Measurements from ENCODE around the gene HFE. TPM values are rescaled to one million over a fixed set of nuclear protein-coding genes. Genes with fewer than 3 reads are reported as not detected.
A peak's percentile ranks its signal among the peaks of the same experiment; 100 is the strongest.

The HFE gene
- total and polyA plus RNA-seq, 2 of the 13 experiments (the other 11 are each of a cell fraction or from before 2014, with no cell fraction given) = 3.7 to 6.3 TPM

DNA sequence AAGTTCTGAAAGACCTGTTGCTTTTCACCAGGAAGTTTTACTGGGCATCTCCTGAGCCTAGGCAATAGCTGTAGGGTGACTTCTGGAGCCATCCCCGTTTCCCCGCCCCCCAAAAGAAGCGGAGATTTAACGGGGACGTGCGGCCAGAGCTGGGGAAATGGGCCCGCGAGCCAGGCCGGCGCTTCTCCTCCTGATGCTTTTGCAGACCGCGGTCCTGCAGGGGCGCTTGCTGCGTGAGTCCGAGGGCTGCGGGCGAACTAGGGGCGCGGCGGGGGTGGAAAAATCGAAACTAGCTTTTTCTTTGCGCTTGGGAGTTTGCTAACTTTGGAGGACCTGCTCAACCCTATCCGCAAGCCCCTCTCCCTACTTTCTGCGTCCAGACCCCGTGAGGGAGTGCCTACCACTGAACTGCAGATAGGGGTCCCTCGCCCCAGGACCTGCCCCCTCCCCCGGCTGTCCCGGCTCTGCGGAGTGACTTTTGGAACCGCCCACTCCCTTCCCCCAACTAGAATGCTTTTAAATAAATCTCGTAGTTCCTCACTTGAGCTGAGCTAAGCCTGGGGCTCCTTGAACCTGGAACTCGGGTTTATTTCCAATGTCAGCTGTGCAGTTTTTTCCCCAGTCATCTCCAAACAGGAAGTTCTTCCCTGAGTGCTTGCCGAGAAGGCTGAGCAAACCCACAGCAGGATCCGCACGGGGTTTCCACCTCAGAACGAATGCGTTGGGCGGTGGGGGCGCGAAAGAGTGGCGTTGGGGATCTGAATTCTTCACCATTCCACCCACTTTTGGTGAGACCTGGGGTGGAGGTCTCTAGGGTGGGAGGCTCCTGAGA, at the start of gene HFE (continued):
- TF ChIP-seq, protein P1, sequence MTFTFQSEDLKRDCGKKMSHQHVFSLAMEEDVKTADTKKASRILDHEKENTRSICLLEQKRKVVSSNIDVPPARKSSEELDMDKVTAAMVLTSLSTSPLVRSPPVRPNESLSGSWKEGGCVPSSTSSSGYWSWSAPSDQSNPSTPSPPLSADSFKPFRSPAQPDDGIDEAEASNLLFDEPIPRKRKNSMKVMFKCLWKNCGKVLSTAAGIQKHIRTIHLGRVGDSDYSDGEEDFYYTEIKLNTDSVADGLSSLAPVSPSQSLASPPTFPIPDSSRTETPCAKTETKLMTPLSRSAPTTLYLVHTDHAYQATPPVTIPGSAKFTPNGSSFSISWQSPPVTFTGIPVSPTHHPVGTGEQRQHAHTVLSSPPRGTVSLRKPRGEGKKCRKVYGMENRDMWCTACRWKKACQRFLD (CRISPR knock-in tag; IDR thresholded peaks at IDR 0.05; ENCODE audit: borderline replicate concordance) = 0 out of 2 replicates have a peak, but pooled peaks have one; percentile 36
- TF ChIP-seq, protein P2, sequence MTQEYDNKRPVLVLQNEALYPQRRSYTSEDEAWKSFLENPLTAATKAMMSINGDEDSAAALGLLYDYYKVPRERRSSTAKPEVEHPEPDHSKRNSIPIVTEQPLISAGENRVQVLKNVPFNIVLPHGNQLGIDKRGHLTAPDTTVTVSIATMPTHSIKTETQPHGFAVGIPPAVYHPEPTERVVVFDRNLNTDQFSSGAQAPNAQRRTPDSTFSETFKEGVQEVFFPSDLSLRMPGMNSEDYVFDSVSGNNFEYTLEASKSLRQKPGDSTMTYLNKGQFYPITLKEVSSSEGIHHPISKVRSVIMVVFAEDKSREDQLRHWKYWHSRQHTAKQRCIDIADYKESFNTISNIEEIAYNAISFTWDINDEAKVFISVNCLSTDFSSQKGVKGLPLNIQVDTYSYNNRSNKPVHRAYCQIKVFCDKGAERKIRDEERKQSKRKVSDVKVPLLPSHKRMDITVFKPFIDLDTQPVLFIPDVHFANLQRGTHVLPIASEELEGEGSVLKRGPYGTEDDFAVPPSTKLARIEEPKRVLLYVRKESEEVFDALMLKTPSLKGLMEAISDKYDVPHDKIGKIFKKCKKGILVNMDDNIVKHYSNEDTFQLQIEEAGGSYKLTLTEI (CRISPR knock-in tag; conservative IDR thresholded peaks at IDR 0.05) = no peak
- TF ChIP-seq KDM5B (CRISPR knock-in tag; IDR thresholded peaks at IDR 0.05; ENCODE audit: borderline replicate concordance) (peak; percentile 80; the same call in 1 of the 2 replicates), SRF (IDR thresholded peaks at IDR 0.05; ENCODE audit: low read depth, low read length) (no peak), NCOA2 (CRISPR knock-in tag; IDR thresholded peaks at IDR 0.05) (no peak), MED13 (CRISPR knock-in tag; IDR thresholded peaks at IDR 0.05) (no peak), ATM (IDR thresholded peaks at IDR 0.05; ENCODE audit: borderline replicate concordance) (no peak), SIN3A (IDR thresholded peaks at IDR 0.05; ENCODE audit: borderline replicate concordance, low read depth, low read length) (no peak; the same call in 1 of the 2 replicates), ZFX (CRISPR knock-in tag; IDR thresholded peaks at IDR 0.05; ENCODE audit: low read depth) (peak; percentile 91), ZNF44 (CRISPR knock-in tag; IDR thresholded peaks at IDR 0.05) (no peak), KDM2A (CRISPR knock-in tag; IDR thresholded peaks at IDR 0.05; ENCODE audit: borderline replicate concordance, low read depth) (no peak; the same call in 1 of the 2 replicates), CBFB (CRISPR knock-in tag; IDR thresholded peaks at IDR 0.05) (0 out of 2 replicates have a peak, but pooled peaks have one; percentile 37), CEBPG (CRISPR knock-in tag; IDR thresholded peaks at IDR 0.05) (no peak)
- TF ChIP-seq, protein P3, sequence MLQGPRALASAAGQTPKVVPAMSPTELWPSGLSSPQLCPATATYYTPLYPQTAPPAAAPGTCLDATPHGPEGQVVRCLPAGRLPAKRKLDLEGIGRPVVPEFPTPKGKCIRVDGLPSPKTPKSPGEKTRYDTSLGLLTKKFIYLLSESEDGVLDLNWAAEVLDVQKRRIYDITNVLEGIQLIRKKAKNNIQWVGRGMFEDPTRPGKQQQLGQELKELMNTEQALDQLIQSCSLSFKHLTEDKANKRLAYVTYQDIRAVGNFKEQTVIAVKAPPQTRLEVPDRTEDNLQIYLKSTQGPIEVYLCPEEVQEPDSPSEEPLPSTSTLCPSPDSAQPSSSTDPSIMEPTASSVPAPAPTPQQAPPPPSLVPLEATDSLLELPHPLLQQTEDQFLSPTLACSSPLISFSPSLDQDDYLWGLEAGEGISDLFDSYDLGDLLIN (CRISPR knock-in tag; IDR thresholded peaks at IDR 0.05; ENCODE audit: borderline replicate concordance) = 0 out of 2 replicates have a peak, but pooled peaks have one; percentile 50
- TF ChIP-seq, protein P4, sequence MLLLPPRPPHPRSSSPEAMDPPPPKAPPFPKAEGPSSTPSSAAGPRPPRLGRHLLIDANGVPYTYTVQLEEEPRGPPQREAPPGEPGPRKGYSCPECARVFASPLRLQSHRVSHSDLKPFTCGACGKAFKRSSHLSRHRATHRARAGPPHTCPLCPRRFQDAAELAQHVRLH (CRISPR knock-in tag; IDR thresholded peaks at IDR 0.05; ENCODE audit: borderline replicate concordance, low read depth) = no peak; the same call in 1 of the 2 replicates
- TF ChIP-seq, protein P5, sequence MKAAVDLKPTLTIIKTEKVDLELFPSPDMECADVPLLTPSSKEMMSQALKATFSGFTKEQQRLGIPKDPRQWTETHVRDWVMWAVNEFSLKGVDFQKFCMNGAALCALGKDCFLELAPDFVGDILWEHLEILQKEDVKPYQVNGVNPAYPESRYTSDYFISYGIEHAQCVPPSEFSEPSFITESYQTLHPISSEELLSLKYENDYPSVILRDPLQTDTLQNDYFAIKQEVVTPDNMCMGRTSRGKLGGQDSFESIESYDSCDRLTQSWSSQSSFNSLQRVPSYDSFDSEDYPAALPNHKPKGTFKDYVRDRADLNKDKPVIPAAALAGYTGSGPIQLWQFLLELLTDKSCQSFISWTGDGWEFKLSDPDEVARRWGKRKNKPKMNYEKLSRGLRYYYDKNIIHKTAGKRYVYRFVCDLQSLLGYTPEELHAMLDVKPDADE (CRISPR knock-in tag; IDR thresholded peaks at IDR 0.05) = no peak
- TF ChIP-seq, protein P6, sequence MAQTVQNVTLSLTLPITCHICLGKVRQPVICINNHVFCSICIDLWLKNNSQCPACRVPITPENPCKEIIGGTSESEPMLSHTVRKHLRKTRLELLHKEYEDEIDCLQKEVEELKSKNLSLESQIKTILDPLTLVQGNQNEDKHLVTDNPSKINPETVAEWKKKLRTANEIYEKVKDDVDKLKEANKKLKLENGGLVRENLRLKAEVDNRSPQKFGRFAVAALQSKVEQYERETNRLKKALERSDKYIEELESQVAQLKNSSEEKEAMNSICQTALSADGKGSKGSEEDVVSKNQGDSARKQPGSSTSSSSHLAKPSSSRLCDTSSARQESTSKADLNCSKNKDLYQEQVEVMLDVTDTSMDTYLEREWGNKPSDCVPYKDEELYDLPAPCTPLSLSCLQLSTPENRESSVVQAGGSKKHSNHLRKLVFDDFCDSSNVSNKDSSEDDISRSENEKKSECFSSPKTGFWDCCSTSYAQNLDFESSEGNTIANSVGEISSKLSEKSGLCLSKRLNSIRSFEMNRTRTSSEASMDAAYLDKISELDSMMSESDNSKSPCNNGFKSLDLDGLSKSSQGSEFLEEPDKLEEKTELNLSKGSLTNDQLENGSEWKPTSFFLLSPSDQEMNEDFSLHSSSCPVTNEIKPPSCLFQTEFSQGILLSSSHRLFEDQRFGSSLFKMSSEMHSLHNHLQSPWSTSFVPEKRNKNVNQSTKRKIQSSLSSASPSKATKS (CRISPR knock-in tag; IDR thresholded peaks at IDR 0.05) = no peak
- TF ChIP-seq, protein P7, sequence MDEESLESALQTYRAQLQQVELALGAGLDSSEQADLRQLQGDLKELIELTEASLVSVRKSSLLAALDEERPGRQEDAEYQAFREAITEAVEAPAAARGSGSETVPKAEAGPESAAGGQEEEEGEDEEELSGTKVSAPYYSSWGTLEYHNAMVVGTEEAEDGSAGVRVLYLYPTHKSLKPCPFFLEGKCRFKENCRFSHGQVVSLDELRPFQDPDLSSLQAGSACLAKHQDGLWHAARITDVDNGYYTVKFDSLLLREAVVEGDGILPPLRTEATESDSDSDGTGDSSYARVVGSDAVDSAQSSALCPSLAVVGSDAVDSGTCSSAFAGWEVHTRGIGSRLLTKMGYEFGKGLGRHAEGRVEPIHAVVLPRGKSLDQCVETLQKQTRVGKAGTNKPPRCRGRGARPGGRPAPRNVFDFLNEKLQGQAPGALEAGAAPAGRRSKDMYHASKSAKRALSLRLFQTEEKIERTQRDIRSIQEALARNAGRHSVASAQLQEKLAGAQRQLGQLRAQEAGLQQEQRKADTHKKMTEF (CRISPR knock-in tag; IDR thresholded peaks at IDR 0.05) = peak; percentile 47; the same call in 1 of the 2 replicates
